Neural progenitor cell (in vitro differentiated cells): ENCODE measurements around the gene HTRA2. TPM values are rescaled to one million over a fixed set of nuclear protein-coding genes. Genes with fewer than 3 reads are reported as not detected.

ENCODE experiments used
- DNase-seq: peaks from one replicate; pipeline ENCODE4 v3.0.0-alpha.2; 2016; ENCODE audit warnings: low spot score
- H2AFZ ChIP-seq: fragments of 200-600 bp; sonication (generic); replicated peaks from 2 replicates; pipeline ENCODE4 v1.6.1; 2016; ENCODE audit warnings: antibody characterized with exemption
- H3F3A ChIP-seq: fragments of 200-600 bp; sonication (generic); 2 replicates; pipeline ENCODE4 v1.6.1; 2016; ENCODE audit warnings: antibody characterized with exemption, low read depth
- H3K27ac ChIP-seq: fragments of 200-600 bp; sonication (generic); 2 replicates; pipeline ENCODE4 v1.5.1; 2016; ENCODE audit warnings: mild to moderate bottlenecking
- H3K27me3 ChIP-seq: fragments of 200-600 bp; sonication (generic); 2 replicates; pipeline ENCODE4 v1.6.1; 2016; ENCODE audit warnings: mild to moderate bottlenecking, moderate library complexity
- H3K36me3 ChIP-seq: fragments of 200-600 bp; sonication (generic); 2 replicates; pipeline ENCODE4 v1.5.1; 2016
- H3K4me1 ChIP-seq: fragments of 200-600 bp; sonication (generic); 2 replicates; pipeline ENCODE4 v1.6.1; 2016; ENCODE audit warnings: mixed run types
- H3K4me2 ChIP-seq: fragments of 200-600 bp; sonication (generic); 2 replicates; pipeline ENCODE4 v1.6.1; 2016
- H3K4me3 ChIP-seq: fragments of 200-600 bp; sonication (generic); 2 replicates; pipeline ENCODE4 v1.5.1; 2016
- H3K79me2 ChIP-seq: fragments of 200-600 bp; sonication (generic); 2 replicates; pipeline ENCODE4 v1.6.1; 2016; ENCODE audit warnings: low read depth
- H3K9ac ChIP-seq: fragments of 200-600 bp; sonication (generic); 2 replicates; pipeline ENCODE4 v1.6.1; 2016
- H3K9me3 ChIP-seq: fragments of 200-600 bp; sonication (generic); 2 replicates; pipeline ENCODE4 v1.5.1; 2016; ENCODE audit warnings: low read depth
- H4K20me1 ChIP-seq: fragments of 200-600 bp; sonication (generic); 2 replicates; pipeline ENCODE4 v1.6.1; 2016; ENCODE audit warnings: low read depth
- H3K27ac Mint-ChIP-seq: 3 replicates; pipeline ENCODE4 v1.8.0; 2021; ENCODE audit warnings: mixed read lengths
- H3K27me3 Mint-ChIP-seq: 2 replicates; pipeline ENCODE4 v1.8.0; 2022; ENCODE audit warnings: low read depth, mild to moderate bottlenecking, inconsistent platforms, moderate library complexity, mixed read lengths; ENCODE audit not compliant: insufficient read depth
- H3K36me3 Mint-ChIP-seq: 3 replicates; pipeline ENCODE4 v1.8.0; 2021; ENCODE audit warnings: mixed read lengths
- H3K4me1 Mint-ChIP-seq: 3 replicates; pipeline ENCODE4 v1.8.0; 2021; ENCODE audit warnings: mixed read lengths
- H3K4me3 Mint-ChIP-seq: 3 replicates; pipeline ENCODE4 v1.8.0; 2021; ENCODE audit warnings: mild to moderate bottlenecking, moderate library complexity, mixed read lengths
- H3K9me3 Mint-ChIP-seq: 3 replicates; pipeline ENCODE4 v1.8.0; 2020; ENCODE audit warnings: mixed read lengths
- EZH2 ChIP-seq: fragments of 200-600 bp; sonication (generic); IDR thresholded peaks from 2 replicates; pipeline ENCODE4 v1.6.1; 2017; ENCODE audit warnings: antibody characterized with exemption, mild to moderate bottlenecking, moderate library complexity
- EZH2phosphoT487 ChIP-seq: fragments of 200-600 bp; sonication (generic); IDR thresholded peaks from 2 replicates; pipeline ENCODE4 v1.6.1; 2017; ENCODE audit warnings: antibody characterized with exemption
- total RNA-seq: library from RNA; depleted of rRNA; stranded (reverse); fragments of >200 nt; gene quantifications from 2 replicates; pipeline ENCODE4 v1.2.3, GENCODE V29; 2015; ENCODE audit warnings: low replicate concordance
- TF ChIP-seq, protein P1 (sequence below): fragments of 200-600 bp; sonication (generic); IDR thresholded peaks from 2 replicates; pipeline ENCODE4 v1.5.1; 2017; ENCODE audit warnings: antibody characterized with exemption, mild to moderate bottlenecking

Gene HTRA2
- total RNA-seq, 1 donor from 2014 or later = 18.5 TPM

DNA sequence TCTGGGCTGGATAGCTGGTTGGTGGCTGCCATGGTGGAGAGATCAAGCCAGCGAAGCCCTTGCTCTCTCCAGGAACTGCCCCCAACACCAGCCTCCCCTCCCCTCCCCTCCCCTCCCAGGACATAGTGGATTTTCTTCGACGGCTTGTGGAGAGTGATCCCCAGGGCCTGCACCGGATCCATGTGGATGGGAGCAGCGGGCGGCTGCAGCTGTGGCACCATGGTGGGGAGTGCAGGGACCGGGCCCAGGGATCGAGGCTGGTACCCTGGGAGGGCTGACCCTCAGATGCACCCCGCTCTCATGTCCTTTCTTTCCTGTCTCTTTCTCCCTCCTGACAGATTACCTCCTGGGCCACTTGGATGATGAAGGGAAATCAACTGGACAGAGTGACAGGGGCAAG lies 39.8 kb upstream of the HTRA2 start:
- H3K36me3 ChIP-seq = no peaks in the 10 kb centered on the region

DNA sequence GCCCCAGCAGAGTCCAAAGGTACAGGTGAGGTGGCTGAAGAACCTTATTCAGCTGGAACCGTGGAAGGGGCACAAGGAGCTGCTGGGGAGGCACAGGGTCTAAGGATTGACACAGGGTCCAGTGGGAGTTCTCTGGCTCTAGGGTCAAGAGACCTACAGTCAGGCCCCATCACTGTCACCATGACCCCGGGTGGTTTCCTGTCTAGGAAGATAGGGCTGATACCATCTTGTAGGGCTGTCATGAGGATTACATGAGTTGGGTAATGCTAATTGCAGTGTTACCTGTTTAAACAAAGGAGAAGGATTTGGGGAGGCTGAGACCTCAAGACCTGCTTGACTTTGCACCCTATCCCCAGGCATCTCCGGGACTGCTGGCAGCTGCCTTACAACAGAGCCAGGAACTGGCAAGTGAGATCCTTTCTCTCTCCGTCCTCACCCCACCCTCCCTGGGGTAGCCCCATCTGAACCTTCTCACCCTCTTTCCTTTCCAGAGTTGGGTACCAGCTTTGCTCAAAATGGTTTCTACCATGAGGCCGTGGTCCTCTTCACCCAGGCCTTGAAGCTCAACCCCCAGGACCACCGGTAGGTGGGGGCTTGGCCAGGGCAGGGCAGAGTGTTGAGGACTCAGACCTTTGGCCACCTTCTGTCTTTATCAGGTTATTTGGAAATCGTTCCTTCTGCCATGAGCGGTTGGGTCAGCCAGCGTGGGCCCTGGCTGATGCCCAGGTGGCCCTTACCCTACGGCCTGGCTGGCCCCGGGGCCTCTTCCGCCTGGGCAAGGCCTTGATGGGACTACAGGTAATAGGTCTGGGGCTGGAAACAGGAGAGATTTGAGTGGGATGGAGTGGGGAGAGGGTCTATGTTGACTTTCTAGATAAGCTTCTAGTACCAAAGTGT lies 37.8 kb upstream of the HTRA2 start:
- no peaks in the 10 kb centered on the region for H3K79me2 ChIP-seq
- H3K4me3 ChIP-seq = no peak overlapping the region
- Mint-ChIP-seq H3K27me3 (peaks cover 13% of the 10 kb centered on the region), H3K9me3 (no peaks in the 10 kb centered on the region), H3K4me1 (no peaks in the 10 kb centered on the region), H3K4me3 (no peak overlapping the region), H3K36me3 (peaks cover 22% of the 10 kb centered on the region), H3K27ac (no peak overlapping the region)
- H3K36me3 ChIP-seq = no peaks in the 10 kb centered on the region
- no peak overlapping the region for H2AFZ ChIP-seq
- no peaks in the 10 kb centered on the region for H3K9me3 ChIP-seq
- no peak for TF ChIP-seq EZH2phosphoT487
- TF ChIP-seq, protein P1, sequence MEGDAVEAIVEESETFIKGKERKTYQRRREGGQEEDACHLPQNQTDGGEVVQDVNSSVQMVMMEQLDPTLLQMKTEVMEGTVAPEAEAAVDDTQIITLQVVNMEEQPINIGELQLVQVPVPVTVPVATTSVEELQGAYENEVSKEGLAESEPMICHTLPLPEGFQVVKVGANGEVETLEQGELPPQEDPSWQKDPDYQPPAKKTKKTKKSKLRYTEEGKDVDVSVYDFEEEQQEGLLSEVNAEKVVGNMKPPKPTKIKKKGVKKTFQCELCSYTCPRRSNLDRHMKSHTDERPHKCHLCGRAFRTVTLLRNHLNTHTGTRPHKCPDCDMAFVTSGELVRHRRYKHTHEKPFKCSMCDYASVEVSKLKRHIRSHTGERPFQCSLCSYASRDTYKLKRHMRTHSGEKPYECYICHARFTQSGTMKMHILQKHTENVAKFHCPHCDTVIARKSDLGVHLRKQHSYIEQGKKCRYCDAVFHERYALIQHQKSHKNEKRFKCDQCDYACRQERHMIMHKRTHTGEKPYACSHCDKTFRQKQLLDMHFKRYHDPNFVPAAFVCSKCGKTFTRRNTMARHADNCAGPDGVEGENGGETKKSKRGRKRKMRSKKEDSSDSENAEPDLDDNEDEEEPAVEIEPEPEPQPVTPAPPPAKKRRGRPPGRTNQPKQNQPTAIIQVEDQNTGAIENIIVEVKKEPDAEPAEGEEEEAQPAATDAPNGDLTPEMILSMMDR = no peak
- no peak for TF ChIP-seq EZH2
- H3K4me2 ChIP-seq = no peak overlapping the region
- no peaks in the 10 kb centered on the region for H3K4me1 ChIP-seq
- no peaks in the 10 kb centered on the region for H3F3A ChIP-seq
- peaks cover 29% of the 10 kb centered on the region for H3K27me3 ChIP-seq
- no peak for DNase-seq
- no peak overlapping the region for H3K9ac ChIP-seq
- no peak overlapping the region for H3K27ac ChIP-seq
- peaks cover 4% of the 10 kb centered on the region for H4K20me1 ChIP-seq

More for the DNA sequence above, 39.8 kb upstream of the HTRA2 start:
- Histone ChIP-seq H3K4me3 (no peak overlapping the region), H3K4me1 (no peaks in the 10 kb centered on the region), H3K79me2 (no peaks in the 10 kb centered on the region), H2AFZ (no peak overlapping the region), H4K20me1 (peaks cover 4% of the 10 kb centered on the region), H3K9me3 (no peaks in the 10 kb centered on the region), H3K27ac (no peak overlapping the region), H3F3A (no peaks in the 10 kb centered on the region), H3K27me3 (peaks cover 9% of the 10 kb centered on the region), H3K9ac (no peak overlapping the region), H3K4me2 (no peak overlapping the region)
- Mint-ChIP-seq H3K36me3 (peaks cover 28% of the 10 kb centered on the region), H3K27ac (no peak overlapping the region), H3K4me1 (no peaks in the 10 kb centered on the region), H3K9me3 (no peaks in the 10 kb centered on the region), H3K27me3 (no peaks in the 10 kb centered on the region), H3K4me3 (no peak overlapping the region)
- TF ChIP-seq EZH2phosphoT487 = no peak
- TF ChIP-seq, protein P1 = no peak
- TF ChIP-seq EZH2 = no peak
- no peak for DNase-seq

DNA sequence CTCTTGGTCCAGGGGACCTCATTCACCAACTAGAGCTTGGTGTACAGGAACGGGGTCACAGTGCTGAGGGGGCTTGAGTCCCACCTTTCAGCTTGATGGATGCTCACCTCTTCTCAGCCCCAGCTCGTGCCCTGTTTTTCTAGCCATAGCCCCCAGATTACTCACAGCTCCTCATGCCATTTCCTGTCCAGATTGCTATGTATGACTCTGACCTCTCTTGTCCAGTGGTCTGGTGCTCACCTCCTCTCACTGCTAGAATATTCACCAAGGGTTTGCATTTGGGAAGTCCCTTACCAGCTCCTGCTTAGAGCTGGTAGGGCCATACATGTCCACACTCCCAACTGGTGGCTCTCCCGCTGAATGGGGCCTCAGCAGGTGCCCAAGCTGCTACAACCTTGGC lies 36.2 kb upstream of the HTRA2 start:
- H2AFZ ChIP-seq = no peak overlapping the region
- peaks cover 7% of the 10 kb centered on the region for H4K20me1 ChIP-seq
- no peak for DNase-seq
- H3K4me1 ChIP-seq = peaks cover 7% of the 10 kb centered on the region
- H3F3A ChIP-seq = peaks cover 14% of the 10 kb centered on the region
- peaks cover 45% of the 10 kb centered on the region for H3K27me3 ChIP-seq
- no peak overlapping the region for H3K27ac ChIP-seq
- H3K36me3 ChIP-seq = no peaks in the 10 kb centered on the region
- H3K4me1 Mint-ChIP-seq = peaks cover 8% of the 10 kb centered on the region
- H3K4me3 Mint-ChIP-seq = no peak overlapping the region
- H3K9ac ChIP-seq = no peak overlapping the region
- H3K4me3 ChIP-seq = no peak overlapping the region
- H3K79me2 ChIP-seq = no peaks in the 10 kb centered on the region
- no peak for TF ChIP-seq EZH2phosphoT487
- TF ChIP-seq, protein P1 = no peak
- TF ChIP-seq EZH2 = no peak
- H3K27me3 Mint-ChIP-seq = peaks cover 27% of the 10 kb centered on the region
- H3K4me2 ChIP-seq = no peak overlapping the region
- no peak overlapping the region for H3K27ac Mint-ChIP-seq
- peaks cover 21% of the 10 kb centered on the region for H3K36me3 Mint-ChIP-seq
- no peaks in the 10 kb centered on the region for H3K9me3 ChIP-seq
- no peaks in the 10 kb centered on the region for H3K9me3 Mint-ChIP-seq
